Stimulated activated naive CD8-positive, alpha-beta T cell treated with anti-CD3 and anti-CD28 coated beads, Interleukin-15, Interleukin-2, amounts not matched to agents 100 ng/mL and 50 ng/mL, for 24 hours (primary cell): ENCODE measurements around the gene WBP1L.
A peak's percentile ranks its signal among the peaks of the same experiment; 100 is the strongest.
"Not testable (repeated sequence)": the region's sequence is repeated elsewhere in the genome, so short reads cannot be mapped to it uniquely, and the experiment has no call there.

ENCODE experiments used
- H3K27ac Mint-ChIP-seq: one replicate; pipeline ENCODE4 v1.8.0; 2021; ENCODE audit warnings: mild to moderate bottlenecking, mixed read lengths
- H3K27me3 Mint-ChIP-seq: one replicate; pipeline ENCODE4 v1.8.0; 2021; ENCODE audit warnings: mixed read lengths
- H3K36me3 Mint-ChIP-seq: one replicate; pipeline ENCODE4 v1.8.0; 2021; ENCODE audit warnings: low read depth, mixed read lengths
- H3K4me1 Mint-ChIP-seq: one replicate; pipeline ENCODE4 v1.8.0; 2021; ENCODE audit warnings: low read depth, mixed read lengths
- H3K4me3 Mint-ChIP-seq: one replicate; pipeline ENCODE4 v1.8.0; 2021; ENCODE audit warnings: mild to moderate bottlenecking, mixed read lengths
- H3K9me3 Mint-ChIP-seq: one replicate; pipeline ENCODE4 v1.8.0; 2021; ENCODE audit warnings: mixed read lengths

WBP1L gene

DNA sequence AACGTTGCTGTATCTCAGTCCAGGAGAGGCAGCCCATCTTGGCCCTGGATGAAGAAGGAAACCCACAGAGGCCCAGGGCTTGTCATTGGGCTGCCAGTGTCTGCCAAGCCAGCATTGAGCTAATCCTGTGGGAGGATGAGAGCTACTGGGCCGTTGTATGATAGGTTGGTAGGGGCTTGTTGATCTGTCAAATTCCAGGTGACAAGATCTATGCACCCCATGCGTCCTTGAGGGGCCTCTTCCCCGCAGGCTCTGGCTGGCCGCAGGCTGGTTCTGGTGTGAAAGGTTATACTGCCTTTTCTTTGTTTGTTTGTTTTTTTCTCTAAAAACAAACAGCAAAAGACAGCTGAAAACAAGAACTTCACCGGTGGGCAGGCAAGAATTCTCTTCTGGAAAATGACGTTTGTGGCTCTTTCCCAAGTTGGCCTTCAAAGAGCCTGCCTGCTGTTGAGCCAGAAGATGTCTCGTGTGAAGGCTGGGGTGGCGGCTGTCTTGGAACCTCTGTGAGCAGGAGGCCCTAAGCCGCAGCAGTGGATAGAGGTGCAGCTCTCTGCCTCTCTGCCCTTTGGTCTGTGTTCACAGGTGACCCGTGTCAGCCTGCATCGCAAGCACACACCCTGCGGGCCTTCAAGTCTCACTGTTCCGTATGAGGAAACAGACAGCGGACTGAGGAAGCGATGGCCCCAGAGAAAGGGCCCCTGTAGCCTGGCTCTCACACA is 70.1 kb downstream of the WBP1L start:
- H3K9me3 Mint-ChIP-seq: no peaks in the 10 kb centered on the region
- no peaks in the 10 kb centered on the region for H3K27me3 Mint-ChIP-seq
- no peak overlapping the region for H3K4me3 Mint-ChIP-seq
- H3K27ac Mint-ChIP-seq: peak overlapping the region; percentile 41
- H3K36me3 Mint-ChIP-seq: peaks cover 30% of the 10 kb centered on the region
- peaks cover 14% of the 10 kb centered on the region for H3K4me1 Mint-ChIP-seq

DNA sequence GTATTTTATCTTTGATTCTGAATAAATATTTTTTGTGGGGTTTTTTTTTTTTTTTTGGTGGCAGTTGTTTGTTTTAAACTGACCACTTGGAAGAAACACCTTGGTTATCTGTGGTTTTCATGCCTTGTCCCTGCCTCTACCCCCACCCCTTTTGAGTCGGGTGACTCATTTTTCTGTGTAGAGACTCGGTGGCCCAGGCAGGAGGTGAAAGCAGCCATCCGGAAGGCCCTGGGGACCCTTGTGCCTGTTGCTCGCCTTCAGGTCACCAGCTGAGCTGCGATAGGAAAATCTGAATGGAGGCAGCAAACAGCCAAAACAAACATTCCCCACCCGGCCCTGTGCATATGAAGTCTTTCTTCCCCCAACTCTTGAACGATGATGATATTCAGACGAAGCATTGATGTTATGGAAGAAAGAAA is 70.7 kb downstream of the WBP1L start:
- Mint-ChIP-seq H3K36me3 (peaks cover 30% of the 10 kb centered on the region), H3K27me3 (no peaks in the 10 kb centered on the region), H3K4me3 (no peak overlapping the region), H3K27ac (no peak overlapping the region), H3K4me1 (peaks cover 14% of the 10 kb centered on the region), H3K9me3 (no peaks in the 10 kb centered on the region)

DNA sequence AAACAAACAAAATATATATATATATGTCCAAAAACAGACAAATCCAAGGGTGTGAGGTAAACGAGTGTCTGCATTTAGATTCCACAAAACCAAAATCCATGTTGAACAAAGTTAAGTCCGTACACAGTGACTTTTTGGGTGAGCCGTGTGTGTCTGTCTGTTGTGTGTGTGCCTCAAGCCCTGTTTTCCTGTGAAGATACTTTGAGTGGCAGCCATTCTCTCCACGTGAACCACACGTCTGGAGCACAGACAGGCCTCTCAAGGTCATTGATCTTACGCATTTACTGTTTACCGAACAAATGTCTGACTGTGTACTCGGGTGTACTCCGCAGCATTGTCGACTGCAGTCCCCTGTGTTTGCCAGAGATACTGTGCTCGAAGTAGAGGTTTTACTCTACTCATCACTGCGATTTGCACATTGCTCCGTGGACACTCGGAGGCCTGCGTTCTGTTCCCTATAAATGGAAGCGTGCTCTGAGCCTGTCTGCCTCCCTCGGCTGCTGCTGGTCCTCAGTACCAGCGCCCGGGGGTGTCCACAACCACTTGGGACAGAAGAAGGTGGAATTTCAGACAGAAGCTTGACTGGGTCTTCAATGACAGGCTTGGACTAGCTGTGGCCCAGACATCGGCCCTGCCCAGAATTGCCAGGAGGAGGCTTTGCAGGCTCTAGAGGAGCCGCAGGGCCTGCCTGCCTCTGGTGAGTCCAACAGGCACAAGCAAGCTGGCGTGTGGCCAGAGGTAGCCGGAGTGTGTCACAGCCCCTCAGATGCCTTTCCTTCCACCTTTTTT is 71.3 kb downstream of the WBP1L start:
- no peaks in the 10 kb centered on the region for H3K27me3 Mint-ChIP-seq
- no peak overlapping the region for H3K4me3 Mint-ChIP-seq
- no peaks in the 10 kb centered on the region for H3K9me3 Mint-ChIP-seq
- H3K36me3 Mint-ChIP-seq: peaks cover 27% of the 10 kb centered on the region
- H3K4me1 Mint-ChIP-seq: peaks cover 14% of the 10 kb centered on the region
- H3K27ac Mint-ChIP-seq: no peak overlapping the region

DNA sequence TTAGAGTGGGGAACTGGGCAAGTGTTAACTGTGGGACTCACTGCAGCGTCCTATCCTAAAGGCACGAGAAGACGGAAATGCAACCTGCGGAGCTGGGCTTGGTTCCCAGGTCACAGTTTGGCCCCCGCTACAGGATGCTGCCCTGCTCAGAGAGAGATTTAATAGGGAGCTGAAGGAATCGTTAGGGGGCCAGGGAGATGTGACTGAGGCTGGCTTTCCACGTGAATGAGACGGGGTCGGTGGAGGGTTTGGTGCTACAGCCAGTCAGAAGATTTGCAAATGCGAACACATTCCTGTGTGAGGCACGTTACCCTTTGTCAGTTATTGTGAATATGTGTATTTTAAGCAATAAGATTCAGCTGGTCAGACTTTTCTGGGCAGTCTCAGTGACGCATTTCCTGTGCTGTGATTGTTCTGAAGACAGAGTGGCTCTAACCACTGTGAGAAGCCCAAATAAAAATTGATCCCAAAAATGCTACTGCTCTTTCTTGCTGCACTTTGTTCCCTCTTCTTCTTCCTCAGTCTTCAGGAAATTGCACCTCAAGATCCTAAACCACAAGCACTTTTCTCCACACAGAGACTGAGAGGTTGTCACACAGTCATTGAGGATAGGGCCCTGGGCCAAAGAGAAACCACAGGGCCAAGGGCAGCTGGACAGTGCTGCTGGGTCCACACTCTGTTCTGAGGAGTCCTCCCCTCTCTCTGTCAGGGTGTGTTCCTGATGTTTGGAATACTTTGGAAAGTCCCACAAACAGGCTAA is 72.2 kb downstream of the WBP1L start:
- Mint-ChIP-seq H3K4me3 (no peak overlapping the region), H3K27ac (peak overlapping the region; percentile 12), H3K4me1 (peaks cover 14% of the 10 kb centered on the region), H3K27me3 (no peaks in the 10 kb centered on the region), H3K9me3 (no peaks in the 10 kb centered on the region), H3K36me3 (peaks cover 24% of the 10 kb centered on the region)

DNA sequence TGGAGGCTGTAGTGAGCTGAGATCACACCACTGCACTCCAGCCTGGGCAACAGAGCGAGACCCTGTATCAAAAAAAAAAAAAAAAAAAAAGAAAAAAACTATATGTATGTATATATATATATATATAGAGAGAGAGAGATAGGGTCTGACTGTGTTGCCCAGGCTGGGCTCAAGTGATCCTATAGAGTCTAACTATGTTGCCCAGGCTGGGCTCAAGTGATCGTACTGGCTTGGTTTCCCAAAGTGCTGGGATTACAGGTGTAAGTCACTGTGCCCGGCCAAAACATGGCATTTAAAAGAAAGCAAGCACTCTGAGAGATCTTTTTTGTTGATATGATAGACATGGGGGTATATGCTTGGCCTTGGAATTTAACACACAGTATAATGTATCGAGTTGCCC is 73.4 kb downstream of the WBP1L start:
- no peaks in the 10 kb centered on the region for H3K9me3 Mint-ChIP-seq
- H3K4me3 Mint-ChIP-seq: no peak overlapping the region
- no peak overlapping the region for H3K27ac Mint-ChIP-seq
- H3K36me3 Mint-ChIP-seq: peaks cover 12% of the 10 kb centered on the region
- peaks cover 10% of the 10 kb centered on the region for H3K4me1 Mint-ChIP-seq
- no peaks in the 10 kb centered on the region for H3K27me3 Mint-ChIP-seq

DNA sequence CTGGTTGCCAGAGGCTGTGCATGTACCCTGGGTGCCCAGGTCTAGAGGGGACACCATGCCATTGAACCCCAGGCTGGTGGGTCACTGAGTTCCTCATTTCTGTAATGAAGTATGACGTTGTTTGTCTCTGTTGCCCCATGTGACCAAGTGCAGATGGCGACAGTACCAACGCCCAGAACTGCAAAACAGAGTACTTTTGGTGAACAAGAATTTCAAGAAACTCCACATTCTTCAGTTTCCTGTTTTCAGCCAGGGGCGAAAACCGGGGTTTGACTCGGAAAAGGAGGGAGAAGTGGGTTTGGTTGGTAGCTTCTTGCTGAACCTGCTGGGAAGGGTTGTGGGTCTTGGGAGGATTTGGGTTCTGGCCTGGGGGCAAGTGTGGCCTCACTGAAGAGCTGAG is 75.3 kb downstream of the WBP1L start:
- Mint-ChIP-seq H3K36me3 (no peaks in the 10 kb centered on the region), H3K9me3 (no peaks in the 10 kb centered on the region), H3K27ac (peak overlapping the region; percentile 11), H3K4me3 (no peak overlapping the region), H3K27me3 (no peaks in the 10 kb centered on the region), H3K4me1 (peaks cover 5% of the 10 kb centered on the region)

DNA sequence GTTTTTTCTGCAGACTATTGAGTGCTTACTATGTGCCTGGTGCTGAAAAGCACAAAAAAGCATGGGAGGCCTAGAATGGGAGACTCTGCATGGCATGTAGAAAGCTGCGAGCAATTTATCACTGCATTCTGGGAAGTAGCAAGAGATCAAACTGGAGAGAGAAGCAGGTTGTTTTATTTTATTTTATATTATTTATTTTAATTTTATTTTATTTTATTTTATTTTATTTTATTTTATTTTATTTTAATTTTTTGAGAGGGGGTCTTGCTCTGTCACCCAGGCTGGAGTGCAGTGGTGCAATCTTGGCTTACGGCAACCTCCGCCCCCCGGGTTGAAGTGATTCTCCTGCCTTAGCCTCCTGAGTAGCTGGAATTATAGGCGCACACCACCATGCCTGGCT is 76.3 kb downstream of the WBP1L start:
- not testable (repeated sequence) for H3K9me3 Mint-ChIP-seq, H3K36me3 Mint-ChIP-seq, H3K27ac Mint-ChIP-seq, H3K4me3 Mint-ChIP-seq, H3K4me1 Mint-ChIP-seq, H3K27me3 Mint-ChIP-seq

DNA sequence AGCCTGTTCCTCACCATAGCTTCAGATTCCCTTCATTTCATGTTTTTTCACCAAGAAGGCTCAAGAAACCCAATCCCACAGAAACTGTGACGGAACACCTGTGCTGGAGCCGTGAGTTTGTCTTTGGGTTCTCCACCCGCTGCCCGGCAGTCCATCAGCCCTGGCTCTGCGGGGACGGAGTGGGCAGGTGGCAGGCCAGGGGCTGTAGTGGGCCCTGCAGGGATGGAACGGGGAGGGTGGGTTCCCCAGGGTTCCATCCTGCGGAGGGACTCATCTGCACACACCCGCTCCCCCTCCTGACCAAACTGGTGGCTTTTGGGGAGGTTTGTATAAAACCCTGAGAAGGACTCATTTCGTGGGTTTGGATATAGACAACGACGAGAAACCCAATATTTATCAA is 78.5 kb downstream of the WBP1L start:
- H3K27ac Mint-ChIP-seq: no peak overlapping the region
- H3K9me3 Mint-ChIP-seq: no peaks in the 10 kb centered on the region
- no peaks in the 10 kb centered on the region for H3K4me1 Mint-ChIP-seq
- no peak overlapping the region for H3K4me3 Mint-ChIP-seq
- H3K27me3 Mint-ChIP-seq: no peaks in the 10 kb centered on the region
- no peaks in the 10 kb centered on the region for H3K36me3 Mint-ChIP-seq

DNA sequence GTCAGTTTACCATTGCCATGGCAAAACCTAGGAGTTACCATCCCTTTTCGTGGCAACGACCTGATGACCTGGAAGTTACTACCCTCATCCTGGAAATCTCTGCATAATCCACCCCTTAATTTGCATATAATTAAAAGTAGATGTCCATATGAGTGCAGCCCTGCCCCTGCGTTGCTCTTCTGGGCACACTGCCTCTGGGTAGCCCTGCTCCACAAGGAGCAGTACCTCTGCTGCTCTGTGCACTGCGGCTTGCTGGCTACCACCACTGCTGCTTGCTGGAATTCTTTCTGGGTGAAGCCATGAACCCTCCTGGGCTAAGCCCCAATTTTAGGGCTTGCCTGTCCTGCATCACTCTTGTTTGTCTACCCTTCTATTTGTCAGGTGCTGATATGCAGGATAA is 80.9 kb downstream of the WBP1L start:
- no peaks in the 10 kb centered on the region for H3K36me3 Mint-ChIP-seq
- H3K4me3 Mint-ChIP-seq: no peak overlapping the region
- H3K4me1 Mint-ChIP-seq: no peaks in the 10 kb centered on the region
- no peak overlapping the region for H3K27ac Mint-ChIP-seq
- H3K27me3 Mint-ChIP-seq: no peaks in the 10 kb centered on the region
- no peaks in the 10 kb centered on the region for H3K9me3 Mint-ChIP-seq

DNA sequence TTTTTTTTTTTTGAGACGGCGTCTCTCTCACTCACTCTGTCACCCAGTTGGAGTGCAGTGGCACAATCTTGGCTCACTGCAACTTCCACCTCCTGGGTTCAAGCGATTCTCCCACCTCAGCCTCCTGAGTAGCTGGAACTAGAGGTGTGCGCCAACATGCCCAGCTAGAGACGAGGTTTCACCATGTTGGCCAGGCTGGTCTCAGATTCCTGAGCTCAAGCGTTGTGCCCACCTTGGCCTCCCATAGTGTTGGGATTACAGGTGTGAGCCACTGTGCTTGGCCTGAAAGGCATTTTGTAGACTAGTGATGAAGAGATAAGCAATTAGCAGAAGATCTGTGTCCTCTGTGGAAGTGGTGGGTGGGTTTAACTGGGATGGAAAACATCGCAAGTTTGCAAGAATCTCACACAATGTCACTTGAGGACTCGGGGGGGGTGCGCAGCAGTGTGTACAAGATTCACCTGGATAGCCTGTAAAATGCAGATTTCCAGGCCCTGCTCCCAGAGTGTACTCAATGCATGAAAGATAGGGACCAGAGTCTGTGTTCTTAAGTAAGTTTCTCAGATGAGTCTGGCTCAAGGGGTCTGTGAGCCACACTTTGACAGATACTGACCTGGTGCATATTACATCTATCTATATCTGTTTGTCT is 82.5 kb downstream of the WBP1L start:
- H3K4me3 Mint-ChIP-seq: no peak overlapping the region
- no peaks in the 10 kb centered on the region for H3K4me1 Mint-ChIP-seq

DNA sequence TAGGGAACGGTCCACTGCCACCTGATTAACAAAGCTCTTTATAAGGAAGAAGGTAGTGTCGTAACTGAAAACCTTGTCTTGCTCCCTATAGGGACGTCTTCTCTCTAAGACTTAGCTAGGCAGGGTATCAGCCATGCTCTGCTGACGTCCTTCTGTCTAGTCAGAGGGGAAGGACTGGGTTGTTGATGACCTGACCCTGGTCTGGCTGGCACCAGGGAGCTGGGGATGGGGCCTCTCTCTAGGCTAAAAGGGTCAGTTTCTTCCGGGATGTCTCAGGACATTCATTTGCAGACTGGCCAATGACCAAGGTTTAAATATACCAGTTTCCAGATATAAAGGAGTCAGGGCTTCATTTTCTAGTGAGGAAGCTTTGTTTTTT is 83.8 kb downstream of the WBP1L start:
- H3K4me3 Mint-ChIP-seq: no peak overlapping the region
- H3K36me3 Mint-ChIP-seq: no peaks in the 10 kb centered on the region
- H3K27me3 Mint-ChIP-seq: no peaks in the 10 kb centered on the region
- H3K9me3 Mint-ChIP-seq: no peaks in the 10 kb centered on the region
- no peaks in the 10 kb centered on the region for H3K4me1 Mint-ChIP-seq
- H3K27ac Mint-ChIP-seq: no peak overlapping the region

More for the DNA sequence above, 82.5 kb downstream of the WBP1L start:
- no peaks in the 10 kb centered on the region for H3K27me3 Mint-ChIP-seq
- no peaks in the 10 kb centered on the region for H3K36me3 Mint-ChIP-seq
- H3K27ac Mint-ChIP-seq: no peak overlapping the region
- H3K9me3 Mint-ChIP-seq: no peaks in the 10 kb centered on the region

DNA sequence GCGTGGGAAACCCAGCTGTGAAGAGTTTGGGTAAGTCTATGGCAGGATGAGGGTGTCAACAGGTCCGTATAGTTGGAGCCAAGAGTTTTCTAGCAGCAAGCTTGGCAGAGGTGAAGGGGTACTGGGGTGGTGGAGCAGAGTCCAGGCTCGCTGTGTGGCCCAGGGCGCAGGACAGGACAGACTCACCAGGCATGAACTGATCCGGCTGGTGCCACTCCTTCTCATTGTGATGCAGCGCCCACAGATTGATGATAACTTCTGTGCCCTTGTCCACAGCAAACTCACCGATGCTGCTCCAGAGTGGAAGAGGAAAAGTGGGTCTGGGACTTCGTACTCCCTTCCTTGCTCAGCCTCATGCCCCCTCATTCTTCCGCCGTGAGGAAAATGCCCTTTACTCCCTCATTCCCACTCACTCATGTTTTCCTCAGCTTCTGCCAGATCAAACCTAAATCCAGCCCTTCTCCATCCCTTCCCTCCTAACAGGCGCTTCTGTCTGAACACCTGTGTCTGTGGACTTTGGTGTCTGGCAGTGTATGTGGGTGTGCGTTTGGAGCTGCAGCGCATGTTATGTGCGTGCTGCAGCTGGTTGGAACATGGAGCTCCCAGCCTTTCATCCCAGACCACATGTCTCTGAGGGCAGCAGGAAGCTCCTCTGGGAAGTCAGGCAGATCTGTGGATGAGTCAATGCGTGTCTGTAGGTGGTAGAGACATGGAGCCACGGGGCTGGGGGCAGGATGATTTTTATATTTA is 87.7 kb downstream of the WBP1L start:
- H3K4me1 Mint-ChIP-seq: no peaks in the 10 kb centered on the region
- no peak overlapping the region for H3K27ac Mint-ChIP-seq

DNA sequence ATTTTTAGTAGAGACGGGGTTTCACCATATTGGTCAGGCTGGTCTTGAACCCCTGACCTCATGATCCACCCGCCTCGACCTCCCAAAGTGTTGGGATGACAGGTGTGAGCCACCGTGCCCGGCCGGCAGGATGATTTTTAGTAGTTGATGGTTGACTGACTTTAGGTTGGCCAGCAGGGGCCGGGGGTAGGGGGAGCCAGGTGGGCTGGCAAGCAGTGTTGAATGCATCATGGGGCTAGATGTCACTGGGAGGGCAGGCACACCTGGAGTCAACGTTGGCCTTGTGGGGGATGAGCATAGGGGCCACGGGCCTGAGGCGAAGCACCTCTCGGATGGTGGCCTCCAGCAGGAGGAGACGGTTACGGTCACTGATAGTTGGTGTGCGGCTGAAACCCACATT is 88.5 kb downstream of the WBP1L start:
- Mint-ChIP-seq H3K27ac (no peak overlapping the region), H3K4me3 (no peak overlapping the region), H3K36me3 (no peaks in the 10 kb centered on the region), H3K4me1 (no peaks in the 10 kb centered on the region), H3K27me3 (no peaks in the 10 kb centered on the region), H3K9me3 (no peaks in the 10 kb centered on the region)

More for the DNA sequence above, 87.7 kb downstream of the WBP1L start:
- Mint-ChIP-seq H3K9me3 (no peaks in the 10 kb centered on the region), H3K4me3 (no peak overlapping the region), H3K27me3 (no peaks in the 10 kb centered on the region), H3K36me3 (no peaks in the 10 kb centered on the region)

DNA sequence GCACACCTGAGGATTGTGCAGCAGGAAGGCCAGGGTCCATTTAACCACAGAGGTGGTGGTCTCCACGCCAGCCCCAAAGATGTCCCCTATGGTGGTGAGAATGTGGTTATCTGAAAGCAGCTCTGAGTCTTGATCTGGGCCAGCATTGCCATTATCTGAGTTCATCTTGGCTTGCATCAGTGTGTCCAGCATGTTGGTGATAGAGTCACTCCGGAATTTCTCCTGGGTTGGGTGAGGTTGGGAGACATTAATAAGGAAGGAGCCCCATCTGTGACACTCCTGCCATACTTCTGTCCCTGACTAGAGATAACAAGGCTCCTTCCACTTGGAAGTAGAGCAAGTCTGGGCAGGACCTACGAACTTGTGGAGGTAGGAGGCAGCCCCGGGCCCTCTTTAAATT is 89.2 kb downstream of the WBP1L start:
- H3K27ac Mint-ChIP-seq: no peak overlapping the region
- no peak overlapping the region for H3K4me3 Mint-ChIP-seq
- H3K4me1 Mint-ChIP-seq: no peaks in the 10 kb centered on the region
- peaks cover 4% of the 10 kb centered on the region for H3K9me3 Mint-ChIP-seq
- H3K36me3 Mint-ChIP-seq: no peaks in the 10 kb centered on the region
- no peaks in the 10 kb centered on the region for H3K27me3 Mint-ChIP-seq
